Measurements from ENCODE around the gene EPS8L1. TPM values are rescaled to one million over a fixed set of nuclear protein-coding genes. Genes with fewer than 3 reads are reported as not detected.

The EPS8L1 gene
- 5.9 and 12.0 TPM in 2 replicates for total RNA-seq

GRCh38 chr19:55075371-55075998 lies at the start of gene EPS8L1:
Gene EPS8L1 (plus strand): TSS chr19:55075869. CDS start chr19:55076445, 576 bp downstream.

DNA sequence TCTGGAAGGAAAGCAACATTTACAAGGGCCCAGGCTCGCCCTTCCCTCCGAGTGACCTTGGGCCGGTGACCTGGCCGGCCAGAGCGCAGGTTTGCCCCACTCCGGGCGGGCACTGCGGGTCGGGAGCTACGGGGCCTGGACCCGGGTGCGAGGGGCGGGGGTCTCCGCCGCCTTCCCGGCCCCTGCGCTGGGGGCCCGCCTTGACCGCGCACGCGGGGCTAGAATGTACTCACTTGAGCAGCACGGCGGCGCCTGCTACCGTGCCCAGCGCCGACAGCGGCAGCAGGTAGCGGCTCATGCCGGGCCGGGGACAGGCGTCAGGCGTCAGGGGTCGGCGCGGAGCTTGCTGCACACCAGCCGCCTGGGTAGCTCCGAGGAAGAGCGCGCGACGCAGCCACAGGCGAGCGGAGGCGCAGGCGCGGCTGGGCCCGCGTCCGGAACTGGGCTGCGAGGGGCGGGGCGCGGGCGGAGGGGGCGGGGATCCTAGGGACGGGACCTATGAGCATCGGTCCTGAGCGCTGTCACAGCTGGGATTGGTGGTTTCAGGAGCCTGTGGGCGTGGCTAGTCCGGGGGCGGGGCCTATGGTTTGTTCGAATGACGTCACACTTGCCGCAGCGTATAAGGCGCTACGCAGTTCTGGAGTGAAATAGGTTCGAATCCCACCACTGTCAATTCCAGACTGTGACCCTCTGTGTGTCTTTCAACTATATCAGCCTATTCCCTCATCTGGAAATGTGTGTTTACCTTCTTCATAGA lies 12.8 kb upstream of the EPS8L1 start, which contains the start of gene RDH13:
RDH13 (minus strand) TSS at position 414 of the 757 bp plus-strand sequence; CDS start at position 298, 116 bp downstream.

GRCh38 chr19:55116859-55117662 lies 41.4 kb downstream of the EPS8L1 start, which contains the start of gene PPP1R12C:
Gene PPP1R12C (minus strand): TSS chr19:55117637. CDS start chr19:55117543, 94 bp downstream.

Other genes starting within 250 kb of the EPS8L1 start
- not detected in 2 replicates for gene KIR2DS4, start 243.2 kb upstream of the EPS8L1 start, total RNA-seq
- gene KIR3DL2, start 225.4 kb upstream of the EPS8L1 start, total RNA-seq = not detected in 2 replicates
- not detected in 2 replicates for gene FCAR, start 201.6 kb upstream of the EPS8L1 start, total RNA-seq
- 0.65 TPM in 1 of 2 replicates, not detected in the other for gene NCR1, start 169.7 kb upstream of the EPS8L1 start, total RNA-seq
- gene NLRP7, start 128.3 kb upstream of the EPS8L1 start, total RNA-seq = not detected in 2 replicates
- 1.1 and 7.5 TPM in 2 replicates for gene NLRP2, start 109.5 kb upstream of the EPS8L1 start, total RNA-seq
- gene GP6, start 37.6 kb upstream of the EPS8L1 start, total RNA-seq = not detected in 2 replicates
- gene RDH13, start 12.7 kb upstream of the EPS8L1 start, total RNA-seq = 6.7 and 14.9 TPM in 2 replicates
- 32.8 and 35.7 TPM in 2 replicates for gene PPP1R12C, start 41.8 kb downstream of the EPS8L1 start, total RNA-seq
- 0.65 and 1.4 TPM in 2 replicates for gene TNNT1, start 73.3 kb downstream of the EPS8L1 start, total RNA-seq
- gene TNNI3, start 81.9 kb downstream of the EPS8L1 start, total RNA-seq = not detected in 2 replicates
- gene DNAAF3, start 90.7 kb downstream of the EPS8L1 start, total RNA-seq = 0.32 and 0.76 TPM in 2 replicates
- gene SYT5, start 104.4 kb downstream of the EPS8L1 start, total RNA-seq = not detected in 2 replicates
- gene PTPRH, start 133.6 kb downstream of the EPS8L1 start, total RNA-seq = 0.32 and 3.5 TPM in 2 replicates
- 0.32 and 0.91 TPM in 2 replicates for gene TMEM86B, start 152.9 kb downstream of the EPS8L1 start, total RNA-seq
- 20.1 and 22.3 TPM in 2 replicates for gene PPP6R1, start 183.1 kb downstream of the EPS8L1 start, total RNA-seq
- 29.6 and 38.0 TPM in 2 replicates for gene HSPBP1, start 204.2 kb downstream of the EPS8L1 start, total RNA-seq
- 0.61 and 0.65 TPM in 2 replicates for gene BRSK1, start 208.1 kb downstream of the EPS8L1 start, total RNA-seq
- gene TMEM150B, start 249.5 kb downstream of the EPS8L1 start, total RNA-seq = not detected in 2 replicates

All from epithelial cell of umbilical artery (primary cell).